ENCODE results near the gene AKT3. TPM values are rescaled to one million over a fixed set of nuclear protein-coding genes. Genes with fewer than 3 reads are reported as not detected.
"Not testable (repeated sequence)": the region's sequence is repeated elsewhere in the genome, so short reads cannot be mapped to it uniquely, and the experiment has no call there.

The AKT3 gene
- total RNA-seq, 2 donors from 2014 or later: 46.0 to 85.8 TPM

DNA sequence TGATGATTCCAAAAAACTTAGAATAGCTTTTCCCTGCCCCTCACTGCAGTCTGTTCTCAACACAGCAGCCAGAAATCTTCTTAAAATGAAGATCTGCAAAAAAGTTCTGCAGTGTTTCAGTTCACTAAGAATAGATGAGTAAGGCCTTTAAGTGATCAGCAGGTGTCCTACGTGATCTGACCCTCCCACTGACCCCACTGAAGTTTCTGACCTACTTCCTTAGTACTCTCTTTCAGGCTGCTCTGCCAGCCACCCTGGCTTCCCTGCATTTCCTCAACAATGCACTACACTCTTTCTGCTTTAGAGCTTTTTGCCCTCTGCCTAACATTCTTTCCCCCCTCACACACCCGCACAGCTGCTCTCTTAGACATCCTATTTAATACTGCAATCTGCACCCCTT lies 182.5 kb downstream of the AKT3 start:
- no peak for DNase-seq (ENCODE audit: low spot score)
- Histone ChIP-seq H3K27me3 (replicated peaks; ENCODE audit: insufficient read depth) (no peaks in the 10 kb centered on the region), H3K4me1 (ENCODE audit: control insufficient read depth in 1 of 2, low read depth in 2 of 2) (no peaks in the 10 kb centered on the region), H3K4me3 (no peak overlapping the region), H3K36me3 (no peaks in the 10 kb centered on the region), H3K9me3 (no peaks in the 10 kb centered on the region), H3K27ac (no peak overlapping the region)
- TF ChIP-seq, protein P1, sequence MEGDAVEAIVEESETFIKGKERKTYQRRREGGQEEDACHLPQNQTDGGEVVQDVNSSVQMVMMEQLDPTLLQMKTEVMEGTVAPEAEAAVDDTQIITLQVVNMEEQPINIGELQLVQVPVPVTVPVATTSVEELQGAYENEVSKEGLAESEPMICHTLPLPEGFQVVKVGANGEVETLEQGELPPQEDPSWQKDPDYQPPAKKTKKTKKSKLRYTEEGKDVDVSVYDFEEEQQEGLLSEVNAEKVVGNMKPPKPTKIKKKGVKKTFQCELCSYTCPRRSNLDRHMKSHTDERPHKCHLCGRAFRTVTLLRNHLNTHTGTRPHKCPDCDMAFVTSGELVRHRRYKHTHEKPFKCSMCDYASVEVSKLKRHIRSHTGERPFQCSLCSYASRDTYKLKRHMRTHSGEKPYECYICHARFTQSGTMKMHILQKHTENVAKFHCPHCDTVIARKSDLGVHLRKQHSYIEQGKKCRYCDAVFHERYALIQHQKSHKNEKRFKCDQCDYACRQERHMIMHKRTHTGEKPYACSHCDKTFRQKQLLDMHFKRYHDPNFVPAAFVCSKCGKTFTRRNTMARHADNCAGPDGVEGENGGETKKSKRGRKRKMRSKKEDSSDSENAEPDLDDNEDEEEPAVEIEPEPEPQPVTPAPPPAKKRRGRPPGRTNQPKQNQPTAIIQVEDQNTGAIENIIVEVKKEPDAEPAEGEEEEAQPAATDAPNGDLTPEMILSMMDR (IDR thresholded peaks at IDR 0.05): no peak
- ATAC-seq (ENCODE audit: insufficient number of reproducible peaks, low FRiP score, low read depth): no peak

DNA sequence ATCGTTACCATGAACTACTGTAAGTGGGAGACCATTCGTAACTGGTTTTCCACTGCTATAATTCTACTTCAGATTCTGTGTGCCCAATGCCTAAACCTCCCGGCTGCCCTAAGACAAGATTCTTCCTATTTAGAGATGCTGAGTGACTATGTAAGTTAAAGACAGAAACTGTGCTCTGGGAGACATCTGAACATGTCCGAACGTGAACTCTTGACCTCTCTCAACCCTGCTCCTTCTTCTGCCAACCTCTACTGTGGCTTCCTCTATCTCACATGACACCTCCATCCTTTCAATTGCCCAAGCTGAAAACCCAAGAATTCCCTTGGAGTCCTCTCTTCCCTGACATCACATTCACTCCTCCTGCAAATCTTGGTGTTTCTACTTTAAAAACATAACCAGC lies 182.9 kb downstream of the AKT3 start:
- Histone ChIP-seq H3K27ac (no peak overlapping the region), H3K36me3 (no peaks in the 10 kb centered on the region), H3K4me1 (ENCODE audit: control insufficient read depth in 1 of 2, low read depth in 2 of 2) (no peaks in the 10 kb centered on the region), H3K27me3 (replicated peaks; ENCODE audit: insufficient read depth) (no peaks in the 10 kb centered on the region), H3K9me3 (no peaks in the 10 kb centered on the region), H3K4me3 (no peak overlapping the region)
- DNase-seq (ENCODE audit: low spot score): no peak
- TF ChIP-seq, protein P1 (IDR thresholded peaks at IDR 0.05): no peak
- ATAC-seq (ENCODE audit: insufficient number of reproducible peaks, low FRiP score, low read depth): no peak

DNA sequence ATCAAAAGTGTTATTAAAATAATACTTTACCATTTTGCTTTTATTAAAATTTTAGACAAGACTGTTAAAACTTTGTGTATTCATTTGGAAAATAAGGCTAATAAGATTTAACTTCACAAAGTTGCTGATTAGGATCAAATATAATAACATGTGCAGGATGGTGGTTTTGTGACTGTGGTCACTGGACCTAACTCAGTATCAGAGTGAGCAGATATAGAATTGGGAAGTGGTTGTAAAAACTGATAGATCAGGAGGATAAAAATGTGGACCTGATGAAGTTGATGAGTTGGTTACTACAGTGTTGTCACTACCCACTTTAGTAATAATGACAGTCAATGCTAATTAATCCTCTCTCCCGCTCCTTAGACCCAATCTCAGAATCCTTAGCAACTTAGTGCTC lies 186.4 kb downstream of the AKT3 start:
- H3K27me3 ChIP-seq (replicated peaks; ENCODE audit: insufficient read depth): no peaks in the 10 kb centered on the region
- no peak overlapping the region for H3K27ac ChIP-seq
- DNase-seq (ENCODE audit: low spot score) (no peak), ATAC-seq (ENCODE audit: insufficient number of reproducible peaks, low FRiP score, low read depth) (no peak)
- H3K4me3 ChIP-seq: no peak overlapping the region
- H3K9me3 ChIP-seq: no peaks in the 10 kb centered on the region
- TF ChIP-seq, protein P1 (IDR thresholded peaks at IDR 0.05): no peak
- H3K4me1 ChIP-seq (ENCODE audit: control insufficient read depth in 1 of 2, low read depth in 2 of 2): no peaks in the 10 kb centered on the region
- H3K36me3 ChIP-seq: no peaks in the 10 kb centered on the region

DNA sequence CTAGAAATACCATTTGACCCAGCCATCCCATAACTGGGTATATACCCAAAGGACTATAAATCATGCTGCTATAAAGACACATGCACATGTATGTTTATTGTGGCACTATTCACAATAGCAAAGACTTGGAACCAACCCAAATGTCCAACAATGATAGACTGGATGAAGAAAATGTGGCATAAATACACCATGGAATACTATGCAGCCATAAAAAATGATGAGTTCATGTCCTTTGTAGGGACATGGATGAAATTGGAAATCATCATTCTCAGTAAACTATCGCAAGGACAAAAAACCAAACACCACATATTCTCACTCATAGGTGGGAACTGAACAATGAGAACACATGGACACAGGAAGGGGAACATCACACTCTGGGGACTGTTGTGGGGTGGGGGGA lies 187.9 kb downstream of the AKT3 start:
- not testable (repeated sequence) for H3K4me3 ChIP-seq; ATAC-seq (ENCODE audit: insufficient number of reproducible peaks, low FRiP score, low read depth); H3K36me3 ChIP-seq; H3K4me1 ChIP-seq (ENCODE audit: control insufficient read depth in 1 of 2, low read depth in 2 of 2); H3K27me3 ChIP-seq (replicated peaks; ENCODE audit: insufficient read depth); DNase-seq (ENCODE audit: low spot score); H3K27ac ChIP-seq; H3K9me3 ChIP-seq

DNA sequence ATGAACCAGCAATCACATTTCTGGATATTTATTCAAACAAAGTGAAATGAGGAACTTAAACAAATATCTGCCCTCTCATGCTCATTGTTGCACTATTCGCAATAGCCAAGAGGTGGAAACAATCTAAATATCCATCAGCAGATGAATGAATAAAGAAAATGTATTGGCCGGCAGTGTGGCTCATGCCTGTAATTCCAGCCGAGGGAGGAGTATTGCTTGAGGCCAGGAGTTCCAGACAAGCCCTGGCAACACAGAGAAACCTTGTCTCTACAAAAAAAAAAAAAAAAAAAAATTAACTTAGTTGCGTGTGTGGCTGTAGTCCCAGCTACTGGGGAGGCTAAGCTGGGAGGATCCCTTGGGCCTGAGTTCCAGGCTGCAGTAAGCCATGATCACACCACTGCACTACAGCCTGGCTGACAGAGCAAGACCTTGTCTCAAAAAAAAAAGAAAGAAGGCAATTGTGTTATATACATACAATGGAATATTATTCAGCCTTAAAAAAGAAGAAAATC lies 191.4 kb downstream of the AKT3 start:
- no peak for ATAC-seq (ENCODE audit: insufficient number of reproducible peaks, low FRiP score, low read depth)
- no peak for DNase-seq (ENCODE audit: low spot score)
- no peak overlapping the region for H3K4me3 ChIP-seq
- H3K4me1 ChIP-seq (ENCODE audit: control insufficient read depth in 1 of 2, low read depth in 2 of 2): no peaks in the 10 kb centered on the region
- H3K27me3 ChIP-seq (replicated peaks; ENCODE audit: insufficient read depth): no peaks in the 10 kb centered on the region
- TF ChIP-seq, protein P1 (IDR thresholded peaks at IDR 0.05): no peak
- no peak overlapping the region for H3K27ac ChIP-seq
- no peaks in the 10 kb centered on the region for H3K9me3 ChIP-seq
- no peaks in the 10 kb centered on the region for H3K36me3 ChIP-seq

DNA sequence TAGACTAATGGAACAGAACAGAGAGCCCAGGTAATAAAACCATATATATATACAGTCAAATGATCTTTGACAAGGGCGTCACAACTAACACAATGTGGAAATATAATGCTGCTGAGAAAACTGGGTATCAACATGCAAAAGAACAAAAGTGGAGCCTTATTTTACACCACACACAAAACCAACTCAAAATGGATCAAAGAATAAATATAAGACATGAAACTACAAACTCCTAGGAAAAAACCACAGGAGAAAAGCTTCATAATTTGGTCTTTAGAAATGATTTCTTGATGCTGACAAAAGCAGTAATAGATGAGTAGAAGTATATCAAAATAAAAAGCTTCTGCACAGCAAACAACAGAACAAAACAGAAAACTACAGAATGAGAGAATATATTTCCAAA lies 192.2 kb downstream of the AKT3 start:
- Histone ChIP-seq H3K36me3 (no peaks in the 10 kb centered on the region), H3K4me3 (no peak overlapping the region), H3K4me1 (ENCODE audit: control insufficient read depth in 1 of 2, low read depth in 2 of 2) (no peaks in the 10 kb centered on the region), H3K9me3 (no peaks in the 10 kb centered on the region), H3K27ac (no peak overlapping the region), H3K27me3 (replicated peaks; ENCODE audit: insufficient read depth) (no peaks in the 10 kb centered on the region)
- no peak for DNase-seq (ENCODE audit: low spot score)
- ATAC-seq (ENCODE audit: insufficient number of reproducible peaks, low FRiP score, low read depth): no peak
- TF ChIP-seq, protein P1 (IDR thresholded peaks at IDR 0.05): no peak

DNA sequence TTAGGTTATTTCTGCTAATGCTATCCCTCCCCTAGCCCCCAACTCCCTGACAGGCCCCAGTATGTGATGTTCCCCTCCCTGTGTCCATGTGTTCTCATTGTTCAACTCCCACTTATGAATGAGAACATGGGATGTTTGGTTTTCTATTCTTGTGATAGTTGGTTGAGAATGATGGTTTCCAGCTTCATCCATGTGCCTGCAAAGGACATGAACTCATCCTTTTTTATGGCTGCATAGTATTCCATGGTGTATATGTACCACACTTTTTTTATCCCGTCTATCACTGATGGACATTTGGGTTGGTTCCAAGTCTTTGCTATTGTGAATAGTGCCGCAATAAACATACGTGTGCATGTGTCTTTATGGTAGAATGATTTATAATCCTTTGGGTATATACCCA lies 200.5 kb downstream of the AKT3 start:
- H3K36me3 ChIP-seq; H3K27me3 ChIP-seq (replicated peaks; ENCODE audit: insufficient read depth); DNase-seq (ENCODE audit: low spot score); H3K4me3 ChIP-seq; ATAC-seq (ENCODE audit: insufficient number of reproducible peaks, low FRiP score, low read depth); H3K27ac ChIP-seq; H3K4me1 ChIP-seq (ENCODE audit: control insufficient read depth in 1 of 2, low read depth in 2 of 2); H3K9me3 ChIP-seq: not testable (repeated sequence)

Data from thoracic aorta (tissue), 2 donors.